RPMI7951 (cell line): ENCODE results near the gene NRG3. TPM values are rescaled to one million over a fixed set of nuclear protein-coding genes. Genes with fewer than 3 reads are reported as not detected.

Source experiments
- DNase-seq: peaks from one replicate; pipeline ENCODE4 v3.0.0-alpha.2; 2012; ENCODE audit warnings: low read depth
- total RNA-seq: library from RNA; depleted of rRNA; stranded (reverse); fragments of >200 nt; shearing (Covaris generic); gene quantifications from 2 replicates; pipeline ENCODE4 v1.2.3, GENCODE V29; 2014; rRNA removed

NRG3 gene
- not detected in 2 replicates for total RNA-seq

- DNase-seq: no peak
These were observed at the start of gene NRG3 for GRCh38 chr10:81874875-81875466. Gene NRG3, plus strand, starts transcription at chr10:81875194.

DNA sequence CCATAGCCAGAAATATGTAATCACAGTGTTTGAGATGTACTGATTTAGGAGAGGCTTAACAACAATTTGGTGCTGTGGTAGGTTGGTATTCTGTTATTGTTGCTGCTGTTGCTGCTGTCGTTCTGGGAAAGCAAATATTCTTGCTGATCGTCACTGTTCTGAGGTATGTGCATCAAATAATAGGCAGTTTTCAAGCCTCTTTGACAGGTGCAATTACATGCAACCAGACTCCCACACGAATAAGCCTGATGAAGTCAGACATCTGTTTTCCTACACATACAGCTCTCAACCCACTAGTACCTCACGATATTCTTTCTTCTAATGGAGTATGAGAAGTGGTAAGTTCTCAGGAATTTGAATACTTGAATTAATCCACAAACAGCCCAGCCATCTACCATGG is 46.7 kb upstream of the NRG3 start:
- no peak for DNase-seq

- DNase-seq: no peak
These were observed 43.9 kb upstream of the NRG3 start for GRCh38 chr10:81831060-81831459.

- DNase-seq: no peak
These were observed 36.0 kb upstream of the NRG3 start for GRCh38 chr10:81838950-81839349.

DNA sequence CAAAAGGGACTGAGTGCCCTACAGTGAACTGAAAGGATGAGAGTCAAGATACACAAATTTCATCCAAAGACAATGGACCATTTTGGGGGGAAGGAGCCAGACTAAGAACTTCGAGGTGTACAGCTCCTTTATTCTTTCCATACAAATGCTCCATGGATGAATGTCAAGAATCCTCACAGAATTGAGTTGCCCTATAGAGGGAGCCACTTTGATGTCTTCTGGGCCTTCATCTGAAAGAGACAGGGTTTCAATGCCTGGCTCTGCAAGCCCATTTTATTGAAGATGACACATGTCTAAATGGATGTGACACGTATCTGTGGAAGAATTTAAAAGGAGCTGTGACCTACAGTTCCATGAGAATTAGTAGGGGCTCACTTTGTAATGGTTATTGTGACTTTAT is 32.0 kb upstream of the NRG3 start:
- DNase-seq: no peak

GRCh38 chr10:81847675-81848074 is 27.3 kb upstream of the NRG3 start:
- DNase-seq: no peak

- no peak for DNase-seq
These were observed 26.5 kb upstream of the NRG3 start for GRCh38 chr10:81848514-81848913.

DNA sequence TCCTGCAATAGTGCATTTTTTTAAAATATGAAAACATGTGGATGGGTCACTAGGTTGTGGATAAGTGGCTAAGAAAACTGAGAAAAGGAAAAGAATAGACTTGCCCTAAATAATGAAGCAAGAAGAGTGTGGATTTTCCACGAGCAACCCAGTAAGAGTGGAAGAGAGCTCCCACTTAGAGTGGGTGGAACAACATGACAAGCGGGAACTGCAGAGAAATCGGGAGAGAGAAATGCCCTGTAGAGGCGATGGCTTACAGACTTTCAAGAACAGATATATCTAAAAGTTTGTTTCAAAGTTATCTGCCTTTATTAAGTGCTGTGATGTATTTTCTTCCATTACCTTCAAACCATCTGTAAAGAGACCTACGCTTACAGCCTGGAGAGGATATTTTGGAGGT is 26.1 kb upstream of the NRG3 start:
- DNase-seq: no peak

GRCh38 chr10:81862596-81862995 is 12.4 kb upstream of the NRG3 start:
- no peak for DNase-seq

DNA sequence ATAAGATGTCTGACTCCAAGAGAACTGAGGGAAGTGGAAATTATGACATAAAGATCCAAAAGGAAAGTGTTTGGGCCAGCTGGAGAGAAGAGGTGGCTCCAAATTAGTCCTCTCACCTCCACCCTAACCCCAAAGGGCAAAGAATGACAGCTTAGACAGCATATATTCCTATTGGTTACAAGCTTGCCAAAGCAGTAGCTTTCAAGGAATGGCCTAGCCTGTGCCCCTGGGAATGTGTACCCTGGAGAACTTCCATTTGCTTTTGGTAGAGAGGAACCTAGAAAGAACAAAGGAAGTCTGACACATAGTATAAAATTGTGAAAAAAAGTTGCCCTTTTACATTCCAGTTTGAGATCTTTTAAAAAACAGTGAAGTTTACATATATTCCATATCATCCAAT is 11.2 kb upstream of the NRG3 start:
- no peak for DNase-seq

DNA sequence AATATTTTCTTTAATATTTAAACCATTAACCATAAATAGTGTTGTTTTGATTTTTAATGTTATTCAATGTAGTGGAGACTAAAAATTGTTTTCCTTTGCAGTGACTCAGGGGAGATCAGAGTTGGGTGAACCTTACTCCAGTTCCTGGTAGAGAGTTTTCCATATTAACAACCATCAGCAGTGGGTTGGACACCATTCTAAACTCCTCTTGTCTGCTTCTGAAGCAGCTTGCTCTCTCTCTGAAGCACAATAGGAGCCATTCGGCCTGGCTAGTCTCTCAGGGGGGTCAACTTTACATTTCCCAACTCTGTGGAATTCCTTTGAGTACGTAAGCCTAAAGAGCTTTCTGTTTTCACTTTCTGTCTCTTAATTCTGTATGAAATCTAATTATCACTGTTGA is 9.4 kb upstream of the NRG3 start:
- DNase-seq: no peak

- DNase-seq: no peak
These were observed 8.2 kb upstream of the NRG3 start for GRCh38 chr10:81866753-81867152.

- no peak for DNase-seq
These were observed 4.5 kb upstream of the NRG3 start for GRCh38 chr10:81870472-81870871.

GRCh38 chr10:81871558-81871957 is 3.4 kb upstream of the NRG3 start:
- DNase-seq: no peak

DNA sequence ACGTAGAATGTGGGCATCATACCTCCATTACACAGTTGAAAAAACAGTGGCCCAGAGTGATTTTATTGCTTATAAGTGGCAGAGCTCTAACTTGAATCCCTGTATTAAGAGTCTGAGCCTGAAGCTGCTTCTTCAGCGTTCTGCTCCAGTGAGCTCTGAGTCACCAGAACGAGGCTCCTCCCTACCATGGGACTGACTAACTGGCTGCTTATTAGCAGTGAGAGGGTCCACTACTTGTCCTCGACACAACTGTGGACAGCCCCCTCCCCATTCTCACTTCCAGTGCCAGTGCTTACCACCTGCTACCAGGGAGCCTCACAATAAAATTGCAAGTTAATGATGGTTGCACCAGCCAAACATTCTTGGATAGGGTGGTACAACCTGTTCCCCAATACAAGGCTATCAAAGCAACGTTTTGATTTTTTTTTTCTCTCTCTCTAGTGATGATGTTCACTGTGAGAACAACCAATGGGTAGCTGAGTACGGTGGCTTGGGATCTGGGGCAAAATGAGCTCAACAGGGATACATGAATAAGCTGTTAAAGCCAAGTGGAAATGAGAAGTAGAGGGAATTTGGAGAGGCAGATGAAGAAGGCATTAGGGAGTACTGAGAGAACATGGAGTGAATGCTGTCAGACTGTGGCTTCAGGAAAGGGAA is 2.7 kb upstream of the NRG3 start:
- no peak for DNase-seq

GRCh38 chr10:81873231-81873931 is 1.6 kb upstream of the NRG3 start:
- no peak for DNase-seq

- no peak for DNase-seq
These were observed 820 bp upstream of the NRG3 start for GRCh38 chr10:81873932-81874816.

- DNase-seq: no peak
These were observed 666 bp downstream of the NRG3 start for GRCh38 chr10:81875467-81876252.

GRCh38 chr10:81876253-81877077 is 1.5 kb downstream of the NRG3 start:
- DNase-seq: no peak

DNA sequence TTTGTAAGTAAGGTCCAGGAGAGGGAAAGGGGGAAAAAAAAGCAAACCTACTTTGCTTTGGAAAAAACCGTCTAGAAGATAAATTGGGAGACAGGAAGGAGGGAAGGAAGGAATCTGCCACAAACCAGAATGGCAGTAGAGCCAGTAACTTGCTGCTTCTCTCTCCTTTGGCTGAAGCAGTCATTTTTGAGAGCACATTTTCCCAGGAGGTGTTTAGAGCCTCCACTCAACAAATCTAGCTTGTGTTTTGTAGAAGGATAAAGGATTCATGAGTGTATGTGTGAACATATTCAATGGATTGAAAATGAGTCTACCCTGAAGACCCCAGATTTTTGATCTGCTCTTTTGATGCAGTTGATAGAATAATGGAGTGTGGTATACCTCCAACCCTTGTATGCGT is 2.6 kb downstream of the NRG3 start:
- no peak for DNase-seq

DNA sequence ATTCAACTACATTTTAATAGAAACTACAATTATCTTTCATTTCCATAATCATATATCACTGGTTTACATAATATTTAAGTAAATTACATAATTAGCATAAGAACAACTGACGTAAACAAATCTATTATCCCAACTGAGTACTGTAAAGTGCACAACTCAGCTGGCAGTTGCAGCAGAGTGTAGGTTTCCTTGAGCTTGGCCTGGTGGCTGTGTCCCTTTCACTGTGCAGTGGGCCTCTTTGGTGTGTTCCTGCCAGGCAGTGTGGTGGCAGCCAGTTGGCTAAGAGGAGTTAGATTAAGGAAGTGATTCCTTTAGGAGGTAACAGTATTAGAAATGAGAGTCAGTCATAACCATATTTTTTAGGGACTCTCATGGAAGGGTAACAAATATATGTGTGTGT is 7.0 kb downstream of the NRG3 start:
- no peak for DNase-seq
